ENCODE measurements around the gene HYAL1.
"Not testable (repeated sequence)": the region's sequence is repeated elsewhere in the genome, so short reads cannot be mapped to it uniquely, and the experiment has no call there.

The HYAL1 gene

DNA sequence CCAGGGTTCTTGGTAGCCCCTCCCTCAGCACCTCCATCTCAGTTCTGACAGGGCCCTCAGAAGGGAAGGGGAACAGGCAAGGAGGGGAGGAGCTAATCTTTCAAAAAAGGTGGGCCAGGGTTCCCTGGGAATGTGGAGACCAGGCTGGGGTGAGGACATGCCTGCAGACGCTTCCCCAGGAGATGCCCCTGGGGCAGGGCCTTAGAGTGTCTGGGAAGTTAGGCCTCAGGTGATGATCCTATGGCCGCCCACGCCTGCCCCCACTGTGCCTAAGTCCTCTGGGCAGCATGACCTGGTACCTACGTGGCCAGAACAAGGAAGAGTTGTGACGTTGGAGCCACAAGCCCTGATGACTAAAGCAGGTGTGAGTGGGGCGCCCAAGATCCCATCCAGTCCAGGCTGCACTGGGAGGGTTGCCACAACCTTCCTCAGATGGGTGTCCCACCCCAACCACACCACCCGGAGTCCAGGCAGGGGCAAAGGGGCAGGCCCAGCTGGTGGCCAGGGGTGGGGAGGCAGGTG, 38.3 kb downstream of the HYAL1 start:
- TF ChIP-seq, protein P1, sequence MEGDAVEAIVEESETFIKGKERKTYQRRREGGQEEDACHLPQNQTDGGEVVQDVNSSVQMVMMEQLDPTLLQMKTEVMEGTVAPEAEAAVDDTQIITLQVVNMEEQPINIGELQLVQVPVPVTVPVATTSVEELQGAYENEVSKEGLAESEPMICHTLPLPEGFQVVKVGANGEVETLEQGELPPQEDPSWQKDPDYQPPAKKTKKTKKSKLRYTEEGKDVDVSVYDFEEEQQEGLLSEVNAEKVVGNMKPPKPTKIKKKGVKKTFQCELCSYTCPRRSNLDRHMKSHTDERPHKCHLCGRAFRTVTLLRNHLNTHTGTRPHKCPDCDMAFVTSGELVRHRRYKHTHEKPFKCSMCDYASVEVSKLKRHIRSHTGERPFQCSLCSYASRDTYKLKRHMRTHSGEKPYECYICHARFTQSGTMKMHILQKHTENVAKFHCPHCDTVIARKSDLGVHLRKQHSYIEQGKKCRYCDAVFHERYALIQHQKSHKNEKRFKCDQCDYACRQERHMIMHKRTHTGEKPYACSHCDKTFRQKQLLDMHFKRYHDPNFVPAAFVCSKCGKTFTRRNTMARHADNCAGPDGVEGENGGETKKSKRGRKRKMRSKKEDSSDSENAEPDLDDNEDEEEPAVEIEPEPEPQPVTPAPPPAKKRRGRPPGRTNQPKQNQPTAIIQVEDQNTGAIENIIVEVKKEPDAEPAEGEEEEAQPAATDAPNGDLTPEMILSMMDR (conservative IDR thresholded peaks at IDR 0.05; ENCODE audit: low read depth, low read length): no peak

DNA sequence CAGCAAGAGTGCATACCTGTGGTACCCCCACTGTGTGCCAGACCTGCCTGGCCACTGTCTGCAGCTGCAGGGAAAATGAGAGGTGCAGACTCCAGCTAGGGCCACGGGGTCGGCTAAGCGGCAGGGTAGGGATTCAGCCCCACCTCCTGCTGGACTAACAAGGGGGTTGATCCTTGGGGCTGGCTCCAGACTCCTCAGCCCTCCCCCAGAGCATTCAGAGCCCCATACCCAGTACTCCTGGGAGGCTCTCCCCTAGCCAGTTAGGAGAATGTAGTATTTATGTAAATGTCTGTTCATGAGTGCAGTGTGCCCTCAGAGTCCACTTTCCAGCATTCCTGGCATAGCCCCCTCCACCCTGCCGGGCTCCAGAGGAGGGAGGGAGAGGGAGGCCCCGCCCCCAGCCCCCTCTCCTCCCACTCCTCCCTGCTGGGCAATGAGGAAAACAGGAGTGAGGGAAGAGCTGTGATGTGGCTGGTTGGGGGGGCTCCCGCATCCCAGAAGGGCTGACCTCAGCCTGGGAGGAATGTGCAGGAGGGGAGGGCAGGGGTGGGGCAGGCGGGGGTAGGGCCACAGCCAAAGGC, 38.9 kb downstream of the HYAL1 start:
- TF ChIP-seq, protein P1 (conservative IDR thresholded peaks at IDR 0.05; ENCODE audit: low read depth, low read length): no peak
- H3K4me3 ChIP-seq (ENCODE audit: low read length): no peak overlapping the region
- DNase-seq (ENCODE audit: low read depth): peak; percentile 96

More for the DNA sequence above, 38.3 kb downstream of the HYAL1 start:
- no peak for DNase-seq (ENCODE audit: low read depth)
- no peak overlapping the region for H3K4me3 ChIP-seq (ENCODE audit: low read length)

- no peak for DNase-seq (ENCODE audit: low read depth)
- no peak overlapping the region for H3K4me3 ChIP-seq (ENCODE audit: low read length)
- TF ChIP-seq, protein P1 (conservative IDR thresholded peaks at IDR 0.05; ENCODE audit: low read depth, low read length): no peak
These were observed 39.6 kb downstream of the HYAL1 start for GRCh38 chr3:50263478-50264382.

- TF ChIP-seq, protein P1 (conservative IDR thresholded peaks at IDR 0.05; ENCODE audit: low read depth, low read length): no peak
- no peak for DNase-seq (ENCODE audit: low read depth)
- H3K4me3 ChIP-seq (ENCODE audit: low read length): no peak overlapping the region
These were observed 40.6 kb downstream of the HYAL1 start for GRCh38 chr3:50262778-50263177.

- H3K4me3 ChIP-seq (ENCODE audit: low read length); DNase-seq (ENCODE audit: low read depth): not testable (repeated sequence)
These were observed 41.2 kb downstream of the HYAL1 start for GRCh38 chr3:50262200-50262599.

DNA sequence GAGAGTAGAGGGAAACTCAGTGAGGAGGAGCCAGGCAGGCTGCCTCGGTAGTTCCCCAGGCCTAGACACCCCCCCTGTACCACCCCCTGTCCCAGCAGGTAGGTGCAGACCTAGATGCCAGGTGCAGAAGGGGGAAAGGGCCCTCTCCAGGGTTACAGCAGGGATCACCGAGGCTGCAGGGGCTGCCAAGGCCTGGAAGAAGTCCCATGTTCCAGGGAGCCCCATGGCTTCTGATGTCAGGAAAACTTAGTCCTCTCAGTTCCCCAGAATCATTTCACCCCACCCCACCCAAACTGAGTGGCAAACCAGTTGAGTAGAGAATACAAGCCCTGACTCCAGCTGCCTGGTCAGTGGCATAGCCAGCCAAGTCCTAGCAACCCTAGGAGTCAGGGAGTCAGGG, 41.9 kb downstream of the HYAL1 start:
- no peak for DNase-seq (ENCODE audit: low read depth)
- H3K4me3 ChIP-seq (ENCODE audit: low read length): no peak overlapping the region
- TF ChIP-seq, protein P1 (conservative IDR thresholded peaks at IDR 0.05; ENCODE audit: low read depth, low read length): no peak

DNA sequence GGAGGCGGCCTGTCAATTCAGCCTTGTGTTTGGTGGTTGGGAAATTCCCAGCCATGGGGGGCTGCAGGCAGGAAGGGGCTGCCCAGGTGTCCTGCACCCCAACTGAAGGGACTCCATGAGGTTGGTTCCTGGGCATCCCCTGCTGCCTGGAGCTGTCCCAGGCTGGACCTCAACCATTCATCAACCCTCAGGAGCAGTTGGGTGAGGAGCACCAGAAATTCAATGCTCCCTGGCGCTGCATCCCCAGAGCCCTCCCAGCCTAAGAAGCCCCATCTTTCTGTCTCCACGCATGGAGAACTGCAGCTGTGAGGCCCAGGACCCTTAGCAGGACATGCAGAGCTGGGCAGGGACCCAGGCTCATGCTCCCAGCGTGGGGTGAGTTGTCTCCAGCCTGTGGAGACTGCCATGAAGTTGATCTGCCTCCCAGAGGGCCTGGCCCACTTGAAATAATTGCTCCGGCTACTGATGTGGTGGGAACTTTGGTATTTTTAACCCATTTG, 42.4 kb downstream of the HYAL1 start:
- no peak for DNase-seq (ENCODE audit: low read depth)
- H3K4me3 ChIP-seq (ENCODE audit: low read length): peak overlapping the region; percentile 41
- TF ChIP-seq, protein P1 (conservative IDR thresholded peaks at IDR 0.05; ENCODE audit: low read depth, low read length): no peak
